ENCODE data around the gene SHC4.
A peak's percentile ranks its signal among the peaks of the same experiment; 100 is the strongest.

The SHC4 gene

GRCh38 chr15:48967336-48967735 is 3.6 kb upstream of the SHC4 start:
- no peak for DNase-seq

- DNase-seq: peak; percentile 45
These were observed 3.0 kb upstream of the SHC4 start for GRCh38 chr15:48966595-48967301.

- peak; percentile 55 for DNase-seq
These were observed 2.3 kb upstream of the SHC4 start for GRCh38 chr15:48965972-48966371.

- no peak for DNase-seq
These were observed 1.2 kb upstream of the SHC4 start for GRCh38 chr15:48964898-48965297.

- DNase-seq: no peak
These were observed 826 bp downstream of the SHC4 start for GRCh38 chr15:48962662-48963523.

- no peak for DNase-seq
These were observed 7.8 kb downstream of the SHC4 start for GRCh38 chr15:48955967-48956366.

- no peak for DNase-seq
These were observed 8.3 kb downstream of the SHC4 start for GRCh38 chr15:48955370-48955769.

GRCh38 chr15:48954538-48954937 is 9.2 kb downstream of the SHC4 start:
- DNase-seq: no peak

- no peak for DNase-seq
These were observed 16.9 kb downstream of the SHC4 start for GRCh38 chr15:48946840-48947187.

GRCh38 chr15:48946074-48946839 is 17.5 kb downstream of the SHC4 start:
- no peak for DNase-seq

- no peak for DNase-seq
These were observed 18.3 kb downstream of the SHC4 start for GRCh38 chr15:48945386-48945785.

- DNase-seq: no peak
These were observed 21.8 kb downstream of the SHC4 start for GRCh38 chr15:48941904-48942303.

GRCh38 chr15:48940508-48940907 is 23.2 kb downstream of the SHC4 start:
- no peak for DNase-seq

- no peak for DNase-seq
These were observed 24.1 kb downstream of the SHC4 start for GRCh38 chr15:48939648-48940047.

GRCh38 chr15:48937886-48938285 is 25.8 kb downstream of the SHC4 start:
- no peak for DNase-seq

- no peak for DNase-seq
These were observed 27.1 kb downstream of the SHC4 start for GRCh38 chr15:48936666-48937065.

- DNase-seq: no peak
These were observed 28.5 kb downstream of the SHC4 start for GRCh38 chr15:48935236-48935635.

GRCh38 chr15:48930735-48931134 is 33.0 kb downstream of the SHC4 start:
- DNase-seq: no peak

GRCh38 chr15:48929661-48930060 is 34.1 kb downstream of the SHC4 start:
- DNase-seq: no peak

- peak; percentile 75 for DNase-seq
These were observed 34.7 kb downstream of the SHC4 start for GRCh38 chr15:48928877-48929538.

GRCh38 chr15:48925714-48926223 is 38.0 kb downstream of the SHC4 start:
- no peak for DNase-seq

GRCh38 chr15:48924528-48925393 is 39.0 kb downstream of the SHC4 start:
- no peak for DNase-seq
